MCF 10A (cell line): ENCODE data around the gene BACE1. TPM values are rescaled to one million over a fixed set of nuclear protein-coding genes. Genes with fewer than 3 reads are reported as not detected.

Experiments
- BruUV-seq: library from RNA; stranded (reverse); fragments of 400-500 nt; replicated peaks from 2 replicates; lab custom pipeline; 2021; lab: Mats Ljungman, UMichigan
- CTCF ChIA-PET: fragments of 300-600 bp; sonication (Branson Sonifier 250); formaldehyde crosslinking; extraction: SDS; loops from one replicate; lab custom pipeline; 2021; ENCODE audit warnings: antibody characterized with exemption, inconsistent platforms; lab: Yijun Ruan, JAX
- POLR2A ChIA-PET: fragments of 300-600, 350-650 bp; sonication (Branson Sonifier 250); formaldehyde crosslinking; extraction: SDS; loops from one replicate; lab custom pipeline; 2020; ENCODE audit warnings: antibody characterized with exemption, inconsistent platforms; lab: Yijun Ruan, JAX
- DNase-seq: peaks from one replicate; pipeline ENCODE4 v3.0.0-alpha.2; 2018; ENCODE audit not compliant: unreplicated experiment
- H3K27ac Mint-ChIP-seq: one replicate; pipeline ENCODE4 v1.8.0; 2022; ENCODE audit warnings: mild to moderate bottlenecking, low read depth, mixed read lengths; ENCODE audit not compliant: unreplicated experiment
- H3K27me3 Mint-ChIP-seq: one replicate; pipeline ENCODE4 v1.8.0; 2022; ENCODE audit warnings: mixed read lengths; ENCODE audit not compliant: insufficient read depth, unreplicated experiment
- H3K36me3 Mint-ChIP-seq: one replicate; pipeline ENCODE4 v1.8.0; 2022; ENCODE audit warnings: mild to moderate bottlenecking, moderate library complexity, mixed read lengths; ENCODE audit not compliant: insufficient read depth, unreplicated experiment
- H3K4me1 Mint-ChIP-seq: one replicate; pipeline ENCODE4 v1.8.0; 2022; ENCODE audit warnings: mixed read lengths; ENCODE audit not compliant: insufficient read depth, unreplicated experiment
- H3K4me3 Mint-ChIP-seq: one replicate; pipeline ENCODE4 v1.8.0; 2022; ENCODE audit warnings: mild to moderate bottlenecking, moderate library complexity, mixed read lengths; ENCODE audit not compliant: unreplicated experiment
- H3K9me3 Mint-ChIP-seq: one replicate; pipeline ENCODE4 v1.8.0; 2022; ENCODE audit warnings: mixed read lengths; ENCODE audit not compliant: unreplicated experiment
- intact Hi-C: fragments of 100-400 bp; cut with micrococcal nuclease; formaldehyde crosslinking; loops from 2 replicates; pipeline ENCODE4 v1.14.1; 2022
- total RNA-seq: library from RNA; stranded (reverse); gene quantifications from 2 replicates; pipeline ENCODE4 v1.2.3, GENCODE V29; 2022
- TF ChIP-seq, protein P1 (sequence below): fragments of 200-600 bp; IDR thresholded peaks from one replicate; pipeline ENCODE4 v1.8.0; 2022; ENCODE audit warnings: antibody characterized with exemption, mild to moderate bottlenecking; ENCODE audit not compliant: unreplicated experiment

BACE1 gene
- total RNA-seq, 1 experiment from 2014 or later: 15.8 TPM

DNA sequence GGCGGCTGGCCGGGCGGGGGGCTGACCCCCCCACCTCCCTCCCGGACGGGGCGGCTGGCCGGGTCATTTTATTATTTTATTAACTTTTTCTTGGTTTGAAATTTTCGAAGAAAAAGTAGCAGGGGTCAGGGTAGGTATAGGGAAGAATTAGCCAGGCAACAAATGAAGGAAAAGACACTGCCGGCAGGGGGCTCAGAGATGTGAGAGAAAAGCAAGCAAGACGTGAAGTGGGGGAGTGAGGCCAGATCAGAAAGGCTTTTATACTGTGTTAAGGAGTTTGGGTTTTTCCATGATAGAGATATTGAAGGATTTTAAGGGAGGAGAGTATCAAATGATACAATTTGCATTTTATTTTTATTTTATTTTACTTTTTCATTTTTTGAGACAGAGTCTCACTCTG lies 64.5 kb downstream of the BACE1 start:
- intact Hi-C loops: no loop called here
- Mint-ChIP-seq H3K9me3 (no peaks in the 10 kb centered on the region), H3K27me3 (no peaks in the 10 kb centered on the region), H3K4me3 (no peak overlapping the region), H3K4me1 (no peaks in the 10 kb centered on the region), H3K27ac (no peak overlapping the region), H3K36me3 (peaks cover 50% of the 10 kb centered on the region)
- TF ChIP-seq, protein P1, sequence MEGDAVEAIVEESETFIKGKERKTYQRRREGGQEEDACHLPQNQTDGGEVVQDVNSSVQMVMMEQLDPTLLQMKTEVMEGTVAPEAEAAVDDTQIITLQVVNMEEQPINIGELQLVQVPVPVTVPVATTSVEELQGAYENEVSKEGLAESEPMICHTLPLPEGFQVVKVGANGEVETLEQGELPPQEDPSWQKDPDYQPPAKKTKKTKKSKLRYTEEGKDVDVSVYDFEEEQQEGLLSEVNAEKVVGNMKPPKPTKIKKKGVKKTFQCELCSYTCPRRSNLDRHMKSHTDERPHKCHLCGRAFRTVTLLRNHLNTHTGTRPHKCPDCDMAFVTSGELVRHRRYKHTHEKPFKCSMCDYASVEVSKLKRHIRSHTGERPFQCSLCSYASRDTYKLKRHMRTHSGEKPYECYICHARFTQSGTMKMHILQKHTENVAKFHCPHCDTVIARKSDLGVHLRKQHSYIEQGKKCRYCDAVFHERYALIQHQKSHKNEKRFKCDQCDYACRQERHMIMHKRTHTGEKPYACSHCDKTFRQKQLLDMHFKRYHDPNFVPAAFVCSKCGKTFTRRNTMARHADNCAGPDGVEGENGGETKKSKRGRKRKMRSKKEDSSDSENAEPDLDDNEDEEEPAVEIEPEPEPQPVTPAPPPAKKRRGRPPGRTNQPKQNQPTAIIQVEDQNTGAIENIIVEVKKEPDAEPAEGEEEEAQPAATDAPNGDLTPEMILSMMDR: no peak
- ChIA-PET POLR2A (no interaction called here), CTCF (no interaction called here)
- DNase-seq: no peak
- no TSS peak for BruUV-seq

DNA sequence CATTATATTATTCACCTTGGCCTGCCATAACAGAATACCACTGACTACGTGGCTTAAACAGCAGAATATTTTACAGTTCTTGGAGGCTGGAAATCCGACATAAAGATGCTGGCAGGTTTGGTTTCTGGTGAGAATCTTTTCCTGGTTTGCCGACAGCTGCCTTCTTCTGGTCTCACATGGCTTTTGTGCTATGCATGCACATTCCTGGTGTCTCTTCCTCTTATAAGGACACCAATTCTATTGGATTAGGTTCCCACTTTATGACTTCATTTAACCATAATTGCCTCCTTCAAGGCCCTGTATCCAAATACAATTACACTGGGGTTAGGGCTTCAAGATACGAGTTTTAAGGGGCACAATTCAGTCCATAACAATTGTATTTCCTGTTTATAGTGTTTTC lies 66.5 kb downstream of the BACE1 start:
- POLR2A ChIA-PET: no interaction called here
- Mint-ChIP-seq H3K36me3 (peaks cover 64% of the 10 kb centered on the region), H3K4me3 (no peak overlapping the region), H3K4me1 (no peaks in the 10 kb centered on the region), H3K27ac (no peak overlapping the region), H3K27me3 (no peaks in the 10 kb centered on the region), H3K9me3 (no peaks in the 10 kb centered on the region)
- CTCF ChIA-PET: no interaction called here
- no TSS peak for BruUV-seq
- intact Hi-C loops: no loop called here
- no peak for DNase-seq
- TF ChIP-seq, protein P1: no peak

DNA sequence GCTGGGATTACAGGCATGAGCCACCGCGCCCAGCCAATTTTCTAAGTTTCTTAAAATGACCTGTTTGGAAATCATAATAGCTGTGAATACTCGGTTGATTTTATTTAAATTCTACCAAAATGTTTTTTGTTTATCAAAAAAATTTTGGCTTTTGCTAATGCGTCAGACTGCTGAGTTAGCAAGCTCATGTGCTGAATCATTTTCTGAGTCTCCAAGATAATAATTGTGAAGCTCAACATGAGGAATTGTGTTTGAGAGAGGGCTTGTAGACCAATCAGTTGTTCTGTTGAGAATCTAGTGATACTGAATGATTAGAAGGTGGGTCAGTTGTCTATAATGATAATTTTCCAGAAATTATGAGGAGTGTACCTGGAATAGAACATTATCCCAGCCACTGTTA lies 67.7 kb downstream of the BACE1 start:
- ChIA-PET POLR2A (no interaction called here), CTCF (interaction anchor here (0.9 kb wide), 1 partner anchor 9 kb away, joined by 4 read pairs; no protein-coding TSS in a partner anchor)
- Mint-ChIP-seq H3K4me3 (no peak overlapping the region), H3K36me3 (peaks cover 75% of the 10 kb centered on the region), H3K9me3 (no peaks in the 10 kb centered on the region), H3K4me1 (no peaks in the 10 kb centered on the region), H3K27me3 (no peaks in the 10 kb centered on the region), H3K27ac (no peak overlapping the region)
- intact Hi-C loops: no loop called here
- BruUV-seq: no TSS peak
- no peak for DNase-seq
- TF ChIP-seq, protein P1: no peak

DNA sequence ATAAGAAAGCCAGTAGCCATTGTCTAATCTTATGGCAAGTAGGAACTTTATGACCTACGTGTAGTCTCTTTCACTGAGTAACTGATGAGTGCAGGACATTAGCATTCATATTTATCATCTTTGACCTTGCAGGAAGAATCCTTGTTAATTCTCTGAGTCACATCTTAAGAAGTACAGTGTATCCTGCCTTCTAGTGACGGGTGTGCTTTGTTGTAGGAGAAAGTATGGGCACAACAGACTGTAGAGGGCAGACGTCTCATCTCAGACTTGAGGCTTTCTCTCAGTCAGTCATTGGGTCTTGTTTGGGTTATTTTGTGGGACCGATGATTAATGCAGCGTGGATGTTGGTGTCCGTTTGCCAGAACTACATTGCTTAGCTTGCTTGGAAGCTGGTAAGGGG lies 76.8 kb downstream of the BACE1 start:
- no TSS peak for BruUV-seq
- intact Hi-C loops: loop anchor here (10.0 kb wide), 2 partner anchors 146 to 576 kb away; no protein-coding TSS in a partner anchor
- POLR2A ChIA-PET: interaction anchor here (2.6 kb wide), 1 partner anchor 89 kb away, joined by 5 read pairs; no protein-coding TSS in a partner anchor

More for the DNA sequence above, 76.8 kb downstream of the BACE1 start:
- Mint-ChIP-seq H3K27me3 (no peaks in the 10 kb centered on the region), H3K36me3 (peaks cover 54% of the 10 kb centered on the region), H3K4me1 (peaks cover 11% of the 10 kb centered on the region), H3K9me3 (no peaks in the 10 kb centered on the region), H3K27ac (no peak overlapping the region), H3K4me3 (no peak overlapping the region)
- CTCF ChIA-PET: interaction anchor here (0.6 to 1.5 kb wide), 5 partner anchors 9 to 93 kb away, joined by 3 to 4 read pairs (median 4); no protein-coding TSS in a partner anchor
- DNase-seq: peak; percentile 77
- TF ChIP-seq, protein P1: no peak
